ENCODE results near the gene SYDE1.

SYDE1 gene

DNA sequence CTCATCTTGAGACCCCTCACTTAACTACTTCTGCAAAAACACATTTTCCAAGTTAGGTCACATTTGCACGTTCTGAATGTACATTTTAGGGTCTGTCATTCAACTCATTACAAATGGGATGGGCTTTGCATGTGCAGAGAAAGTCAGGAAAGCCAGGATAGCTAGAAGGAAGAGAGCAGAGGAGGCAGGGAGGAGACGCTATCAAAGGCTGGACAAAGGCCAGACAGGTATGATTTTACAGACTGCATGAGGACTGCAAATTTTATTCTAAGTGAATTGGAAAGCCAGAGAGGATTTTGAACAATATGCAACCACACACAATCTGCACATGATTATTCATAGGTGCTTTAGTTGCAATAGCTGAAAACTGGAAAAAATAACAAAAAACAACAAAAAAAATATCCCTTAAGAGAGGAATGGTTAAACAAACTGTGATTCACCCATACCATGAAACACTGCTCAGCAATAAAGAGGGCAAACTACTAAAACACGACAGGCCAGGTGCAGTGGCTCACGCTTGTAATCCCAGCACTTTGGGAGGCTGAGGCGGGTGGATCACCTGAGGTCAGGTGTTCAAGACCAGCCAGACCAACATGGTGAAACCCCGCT lies 21.1 kb downstream of the SYDE1 start:
- DNase-seq = no peak
- no peak for TF ChIP-seq EZH2phosphoT487 (IDR thresholded peaks at IDR 0.05; ENCODE audit: low read length)
- TF ChIP-seq, protein P1, sequence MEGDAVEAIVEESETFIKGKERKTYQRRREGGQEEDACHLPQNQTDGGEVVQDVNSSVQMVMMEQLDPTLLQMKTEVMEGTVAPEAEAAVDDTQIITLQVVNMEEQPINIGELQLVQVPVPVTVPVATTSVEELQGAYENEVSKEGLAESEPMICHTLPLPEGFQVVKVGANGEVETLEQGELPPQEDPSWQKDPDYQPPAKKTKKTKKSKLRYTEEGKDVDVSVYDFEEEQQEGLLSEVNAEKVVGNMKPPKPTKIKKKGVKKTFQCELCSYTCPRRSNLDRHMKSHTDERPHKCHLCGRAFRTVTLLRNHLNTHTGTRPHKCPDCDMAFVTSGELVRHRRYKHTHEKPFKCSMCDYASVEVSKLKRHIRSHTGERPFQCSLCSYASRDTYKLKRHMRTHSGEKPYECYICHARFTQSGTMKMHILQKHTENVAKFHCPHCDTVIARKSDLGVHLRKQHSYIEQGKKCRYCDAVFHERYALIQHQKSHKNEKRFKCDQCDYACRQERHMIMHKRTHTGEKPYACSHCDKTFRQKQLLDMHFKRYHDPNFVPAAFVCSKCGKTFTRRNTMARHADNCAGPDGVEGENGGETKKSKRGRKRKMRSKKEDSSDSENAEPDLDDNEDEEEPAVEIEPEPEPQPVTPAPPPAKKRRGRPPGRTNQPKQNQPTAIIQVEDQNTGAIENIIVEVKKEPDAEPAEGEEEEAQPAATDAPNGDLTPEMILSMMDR (IDR thresholded peaks at IDR 0.05; ENCODE audit: low read length) = no peak
- H2AFZ ChIP-seq (ENCODE audit: low read length) = no peak overlapping the region
- H3K9ac ChIP-seq (ENCODE audit: low read length) = no peak overlapping the region
- H3K27me3 ChIP-seq (replicated peaks; ENCODE audit: insufficient read depth, low read length) = 0 out of 2 replicates have a peak, but pooled peaks cover 3% of the 10 kb centered on the region
- no peak overlapping the region for H3K4me2 ChIP-seq (ENCODE audit: low read depth, low read length)
- no peaks in the 10 kb centered on the region for H3K9me3 ChIP-seq (replicated peaks; ENCODE audit: insufficient read depth, low read length)
- H3K9me2 ChIP-seq (replicated peaks; ENCODE audit: insufficient read depth, low read length) = no peaks in the 10 kb centered on the region
- H3K36me3 ChIP-seq (replicated peaks; ENCODE audit: insufficient read depth, low read length) = no peaks in the 10 kb centered on the region
- no peaks in the 10 kb centered on the region for H3F3A ChIP-seq (ENCODE audit: insufficient read depth, low read length)
- H3K27ac ChIP-seq (ENCODE audit: low read length) = no peak overlapping the region
- 0 out of 2 replicates have a peak, but pooled peaks cover 6% of the 10 kb centered on the region for H3K4me1 ChIP-seq (ENCODE audit: low read length)
- H3K79me2 ChIP-seq (ENCODE audit: low read length) = peaks cover 15% of the 10 kb centered on the region
- H3K4me3 ChIP-seq (ENCODE audit: low read length) = no peak overlapping the region
- no peaks in the 10 kb centered on the region for H4K20me1 ChIP-seq (ENCODE audit: insufficient read depth, low read length)

DNA sequence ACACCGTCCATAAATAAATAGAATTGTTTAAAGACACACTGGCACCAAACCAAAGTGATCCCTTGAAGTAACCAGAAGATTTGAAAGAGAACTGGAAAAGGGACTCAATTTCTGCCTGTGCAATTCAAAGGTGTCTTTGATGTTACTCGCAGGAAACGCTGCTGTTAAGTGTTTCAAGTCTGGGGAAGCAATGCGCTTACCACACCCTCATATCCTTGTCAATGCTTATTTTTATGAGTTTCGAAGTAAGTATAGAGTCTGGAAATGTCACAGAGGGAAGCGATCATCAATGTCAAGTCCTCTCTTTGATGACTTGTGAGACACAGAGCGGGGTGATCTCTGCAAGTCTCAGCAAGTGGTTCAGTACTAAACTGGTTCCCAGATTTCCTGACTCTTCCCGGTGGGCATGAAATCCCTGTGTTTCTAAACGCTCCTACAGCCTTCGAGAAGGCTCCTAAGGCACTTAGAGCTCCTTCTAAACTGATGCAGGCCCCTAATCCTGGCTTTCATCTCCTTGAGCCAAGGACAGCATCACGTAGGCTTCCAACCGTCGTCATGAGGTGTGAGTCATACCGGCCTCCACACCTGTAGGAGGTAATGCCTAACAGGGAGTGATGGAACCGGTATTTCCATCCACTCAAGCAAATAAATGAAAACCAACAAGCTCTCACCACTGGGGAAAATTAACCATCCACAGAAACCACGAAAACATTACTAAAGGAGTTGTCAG lies 22.8 kb downstream of the SYDE1 start:
- Histone ChIP-seq H3K4me2 (ENCODE audit: low read depth, low read length) (no peak overlapping the region), H2AFZ (ENCODE audit: low read length) (no peak overlapping the region), H3K79me2 (ENCODE audit: low read length) (no peaks in the 10 kb centered on the region; the same call in 1 of the 2 replicates), H3K9me3 (replicated peaks; ENCODE audit: insufficient read depth, low read length) (no peaks in the 10 kb centered on the region), H3K4me3 (ENCODE audit: low read length) (no peak overlapping the region), H3K9me2 (replicated peaks; ENCODE audit: insufficient read depth, low read length) (no peaks in the 10 kb centered on the region), H3K27ac (ENCODE audit: low read length) (no peak overlapping the region), H3K4me1 (ENCODE audit: low read length) (0 out of 2 replicates have a peak, but pooled peaks cover 6% of the 10 kb centered on the region), H3K9ac (ENCODE audit: low read length) (no peak overlapping the region), H3F3A (ENCODE audit: insufficient read depth, low read length) (no peaks in the 10 kb centered on the region), H3K27me3 (replicated peaks; ENCODE audit: insufficient read depth, low read length) (0 out of 2 replicates have a peak, but pooled peaks cover 3% of the 10 kb centered on the region), H3K36me3 (replicated peaks; ENCODE audit: insufficient read depth, low read length) (no peaks in the 10 kb centered on the region), H4K20me1 (ENCODE audit: insufficient read depth, low read length) (no peaks in the 10 kb centered on the region)
- DNase-seq = no peak
- no peak for TF ChIP-seq EZH2phosphoT487 (IDR thresholded peaks at IDR 0.05; ENCODE audit: low read length)
- no peak for TF ChIP-seq EZH2 (optimal IDR thresholded peaks at IDR 0.05; ENCODE audit: low read depth, low read length)
- TF ChIP-seq, protein P1 (IDR thresholded peaks at IDR 0.05; ENCODE audit: low read length) = no peak

DNA sequence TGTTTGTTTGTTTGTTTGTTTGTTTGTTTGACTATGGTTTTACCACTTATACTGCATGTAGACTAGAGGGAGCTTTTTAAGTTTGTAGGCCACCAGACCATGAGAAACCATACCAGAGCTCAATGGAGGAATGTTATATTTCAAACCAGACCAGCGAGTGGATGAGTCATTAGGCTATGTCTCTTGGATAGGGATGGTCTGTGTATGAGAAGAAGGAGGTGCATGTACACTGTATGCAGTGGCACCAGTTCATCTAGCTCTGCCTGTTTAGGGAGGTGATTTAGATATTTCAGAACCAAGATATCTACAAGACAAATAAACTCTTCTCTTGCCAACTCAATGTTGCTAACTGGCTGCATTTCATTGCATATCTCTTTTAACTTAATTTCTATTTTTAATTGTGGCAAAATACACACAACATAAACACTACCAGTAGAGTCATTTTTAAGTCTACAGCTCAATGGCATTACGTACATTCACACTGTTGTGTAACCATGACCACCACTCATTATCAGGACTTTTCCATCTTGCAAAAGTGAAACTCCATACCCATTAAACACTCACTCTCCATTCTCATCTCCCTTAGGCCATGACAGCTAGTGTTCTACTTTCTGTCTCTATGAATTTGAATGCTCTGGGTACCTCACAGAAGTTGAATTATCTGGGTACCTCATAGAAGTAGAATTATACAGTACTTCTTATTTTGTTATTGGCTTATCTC lies 29.2 kb downstream of the SYDE1 start:
- no peaks in the 10 kb centered on the region for H3K9me3 ChIP-seq (replicated peaks; ENCODE audit: insufficient read depth, low read length)

More for the DNA sequence above, 29.2 kb downstream of the SYDE1 start:
- no peaks in the 10 kb centered on the region for H3K36me3 ChIP-seq (replicated peaks; ENCODE audit: insufficient read depth, low read length)
- peaks cover 34% of the 10 kb centered on the region for H3K27me3 ChIP-seq (replicated peaks; ENCODE audit: insufficient read depth, low read length)
- H3K9ac ChIP-seq (ENCODE audit: low read length) = no peak overlapping the region
- TF ChIP-seq, protein P1 (IDR thresholded peaks at IDR 0.05; ENCODE audit: low read length) = no peak
- no peak for TF ChIP-seq EZH2phosphoT487 (IDR thresholded peaks at IDR 0.05; ENCODE audit: low read length)
- no peak for TF ChIP-seq EZH2 (optimal IDR thresholded peaks at IDR 0.05; ENCODE audit: low read depth, low read length)
- H4K20me1 ChIP-seq (ENCODE audit: insufficient read depth, low read length) = no peaks in the 10 kb centered on the region
- DNase-seq = no peak
- H3K27ac ChIP-seq (ENCODE audit: low read length) = no peak overlapping the region
- H3K4me1 ChIP-seq (ENCODE audit: low read length) = 0 out of 2 replicates have a peak, but pooled peaks cover under 1% of the 10 kb centered on the region
- H3K4me3 ChIP-seq (ENCODE audit: low read length) = no peak overlapping the region
- no peaks in the 10 kb centered on the region for H3K79me2 ChIP-seq (ENCODE audit: low read length)
- no peak overlapping the region for H3K4me2 ChIP-seq (ENCODE audit: low read depth, low read length)
- H3F3A ChIP-seq (ENCODE audit: insufficient read depth, low read length) = no peaks in the 10 kb centered on the region
- no peak overlapping the region for H2AFZ ChIP-seq (ENCODE audit: low read length)
- H3K9me2 ChIP-seq (replicated peaks; ENCODE audit: insufficient read depth, low read length) = no peaks in the 10 kb centered on the region

All from MM.1S (cell line).